Ishikawa (cell line): Measurements from ENCODE around the gene GSTM3.

Source experiments
- CEBPB ChIP-seq: IDR thresholded peaks from 2 replicates; pipeline ENCODE4 v1.6.1; 2012
- CREB1 ChIP-seq: IDR thresholded peaks from 2 replicates; pipeline ENCODE4 v1.6.1; 2012; ENCODE audit warnings: low read depth
- EP300 ChIP-seq: IDR thresholded peaks from 2 replicates; pipeline ENCODE4 v1.6.1; 2012; ENCODE audit warnings: borderline replicate concordance
- FOXM1 ChIP-seq: IDR thresholded peaks from 2 replicates; pipeline ENCODE4 v1.6.1; 2012; ENCODE audit warnings: low read depth, borderline replicate concordance
- MAX ChIP-seq: IDR thresholded peaks from 2 replicates; pipeline ENCODE4 v1.6.1; 2012
- NFIC ChIP-seq: IDR thresholded peaks from 2 replicates; pipeline ENCODE4 v1.6.1; 2012
- RAD21 ChIP-seq: IDR thresholded peaks from 2 replicates; pipeline ENCODE4 v1.6.1; 2012; ENCODE audit warnings: low read depth
- TAF1 ChIP-seq: IDR thresholded peaks from 2 replicates; pipeline ENCODE4 v1.6.1; 2012; ENCODE audit warnings: low read depth, mild to moderate bottlenecking
- TCF12 ChIP-seq: IDR thresholded peaks from 2 replicates; pipeline ENCODE4 v1.6.1; 2012; ENCODE audit warnings: low read depth
- ZBTB7A ChIP-seq: IDR thresholded peaks from 2 replicates; pipeline ENCODE4 v1.6.1; 2012; ENCODE audit warnings: low read depth
- TF ChIP-seq, protein P1 (sequence below): IDR thresholded peaks from 2 replicates; pipeline ENCODE4 v1.6.1; 2012
- TF ChIP-seq, protein P2 (sequence below): IDR thresholded peaks from 2 replicates; pipeline ENCODE4 v1.6.1; 2012; ENCODE audit warnings: low read depth, mild to moderate bottlenecking

DNA sequence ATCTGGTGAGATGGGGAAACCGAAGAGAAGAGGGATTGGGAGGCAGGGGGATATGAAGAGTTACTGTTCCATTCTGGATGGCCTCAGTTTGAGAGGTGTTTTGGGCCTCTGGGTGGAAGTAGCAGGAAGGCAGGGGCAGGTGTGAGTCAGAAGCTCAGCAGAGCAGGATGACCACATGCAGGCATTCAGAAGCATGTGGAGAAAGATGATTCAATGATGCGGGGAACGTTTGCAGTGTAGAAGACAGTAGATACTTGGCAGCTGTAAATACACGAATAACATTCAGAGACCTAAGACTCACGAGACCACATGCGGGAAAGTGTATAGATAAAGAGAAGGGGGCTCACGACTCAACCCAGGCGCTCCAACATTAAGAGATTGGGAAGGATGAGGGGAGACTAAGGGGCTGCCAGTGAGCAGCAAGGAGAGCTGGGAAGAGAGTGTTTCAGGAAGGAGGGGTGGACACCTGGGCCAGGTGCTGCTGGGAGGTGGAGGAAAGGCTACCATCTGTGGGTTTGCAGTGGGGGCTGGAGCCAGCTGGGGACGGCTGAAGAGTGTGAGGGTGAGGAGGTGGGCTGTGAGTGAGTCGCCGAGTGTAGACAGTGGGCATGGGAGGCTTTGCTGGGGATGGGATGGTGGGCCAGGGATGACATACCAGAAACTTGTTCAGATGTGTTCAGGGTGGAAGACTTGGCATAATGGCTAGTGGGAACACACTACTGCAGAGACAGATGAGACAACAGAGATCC is 28.7 kb upstream of the GSTM3 start:
- TF ChIP-seq EP300, result no peak
- TF ChIP-seq NFIC, result no peak
- TF ChIP-seq, protein P1, sequence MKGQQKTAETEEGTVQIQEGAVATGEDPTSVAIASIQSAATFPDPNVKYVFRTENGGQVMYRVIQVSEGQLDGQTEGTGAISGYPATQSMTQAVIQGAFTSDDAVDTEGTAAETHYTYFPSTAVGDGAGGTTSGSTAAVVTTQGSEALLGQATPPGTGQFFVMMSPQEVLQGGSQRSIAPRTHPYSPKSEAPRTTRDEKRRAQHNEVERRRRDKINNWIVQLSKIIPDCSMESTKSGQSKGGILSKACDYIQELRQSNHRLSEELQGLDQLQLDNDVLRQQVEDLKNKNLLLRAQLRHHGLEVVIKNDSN, result no peak
- no peak for TF ChIP-seq RAD21
- no peak for TF ChIP-seq CREB1
- no peak for TF ChIP-seq TAF1
- no peak for TF ChIP-seq MAX
- TF ChIP-seq ZBTB7A, result no peak
- no peak for TF ChIP-seq CEBPB
- no peak for TF ChIP-seq FOXM1
- TF ChIP-seq, protein P2, sequence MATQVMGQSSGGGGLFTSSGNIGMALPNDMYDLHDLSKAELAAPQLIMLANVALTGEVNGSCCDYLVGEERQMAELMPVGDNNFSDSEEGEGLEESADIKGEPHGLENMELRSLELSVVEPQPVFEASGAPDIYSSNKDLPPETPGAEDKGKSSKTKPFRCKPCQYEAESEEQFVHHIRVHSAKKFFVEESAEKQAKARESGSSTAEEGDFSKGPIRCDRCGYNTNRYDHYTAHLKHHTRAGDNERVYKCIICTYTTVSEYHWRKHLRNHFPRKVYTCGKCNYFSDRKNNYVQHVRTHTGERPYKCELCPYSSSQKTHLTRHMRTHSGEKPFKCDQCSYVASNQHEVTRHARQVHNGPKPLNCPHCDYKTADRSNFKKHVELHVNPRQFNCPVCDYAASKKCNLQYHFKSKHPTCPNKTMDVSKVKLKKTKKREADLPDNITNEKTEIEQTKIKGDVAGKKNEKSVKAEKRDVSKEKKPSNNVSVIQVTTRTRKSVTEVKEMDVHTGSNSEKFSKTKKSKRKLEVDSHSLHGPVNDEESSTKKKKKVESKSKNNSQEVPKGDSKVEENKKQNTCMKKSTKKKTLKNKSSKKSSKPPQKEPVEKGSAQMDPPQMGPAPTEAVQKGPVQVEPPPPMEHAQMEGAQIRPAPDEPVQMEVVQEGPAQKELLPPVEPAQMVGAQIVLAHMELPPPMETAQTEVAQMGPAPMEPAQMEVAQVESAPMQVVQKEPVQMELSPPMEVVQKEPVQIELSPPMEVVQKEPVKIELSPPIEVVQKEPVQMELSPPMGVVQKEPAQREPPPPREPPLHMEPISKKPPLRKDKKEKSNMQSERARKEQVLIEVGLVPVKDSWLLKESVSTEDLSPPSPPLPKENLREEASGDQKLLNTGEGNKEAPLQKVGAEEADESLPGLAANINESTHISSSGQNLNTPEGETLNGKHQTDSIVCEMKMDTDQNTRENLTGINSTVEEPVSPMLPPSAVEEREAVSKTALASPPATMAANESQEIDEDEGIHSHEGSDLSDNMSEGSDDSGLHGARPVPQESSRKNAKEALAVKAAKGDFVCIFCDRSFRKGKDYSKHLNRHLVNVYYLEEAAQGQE, result no peak
- TF ChIP-seq TCF12, result no peak
